Thymus (tissue), 11 donors: ENCODE results near the gene TXNDC11. TPM values are rescaled to one million over a fixed set of nuclear protein-coding genes. Genes with fewer than 3 reads are reported as not detected.

Source experiments
- DNase-seq, 9 donors: peaks; one replicate each; pipeline ENCODE4 v3.0.0-alpha.2; 2013; ENCODE audit warnings: low spot score in 9 of 9, low read depth in 6 of 9, missing footprints in 1 of 9
- H3K27ac ChIP-seq, 2 donors: one replicate each; pipeline ENCODE4 v1.5.1; 2013; ENCODE audit warnings: control low read depth in 1 of 2, low read depth in 1 of 2, low read length in 1 of 2, mild to moderate bottlenecking in 1 of 2, moderate library complexity in 1 of 2
- H3K27me3 ChIP-seq, 2 donors: one replicate each; pipeline ENCODE4 v1.5.1; 2013; ENCODE audit warnings: low read length in 1 of 2; ENCODE audit not compliant: control insufficient read depth in 2 of 2, insufficient read depth in 1 of 2
- H3K36me3 ChIP-seq, 2 donors: one replicate each; pipeline ENCODE4 v1.5.1; 2013; ENCODE audit warnings: low read length in 1 of 2, mild to moderate bottlenecking in 1 of 2, moderate library complexity in 1 of 2; ENCODE audit not compliant: control insufficient read depth in 2 of 2, insufficient read depth in 2 of 2
- H3K4me1 ChIP-seq, 2 donors: one replicate each; pipeline ENCODE4 v1.5.1; 2013; ENCODE audit warnings: low read length in 2 of 2; ENCODE audit not compliant: control insufficient read depth in 2 of 2, insufficient read depth in 2 of 2
- H3K4me3 ChIP-seq, 2 donors: one replicate each; pipeline ENCODE4 v1.5.1; 2013; ENCODE audit warnings: low read length in 2 of 2, control low read depth in 1 of 2, mild to moderate bottlenecking in 1 of 2
- H3K9me3 ChIP-seq, 2 donors: one replicate each; pipeline ENCODE4 v1.5.1; 2013; ENCODE audit warnings: low read length in 1 of 2, mild to moderate bottlenecking in 1 of 2; ENCODE audit not compliant: control insufficient read depth in 2 of 2, insufficient read depth in 1 of 2
- WGBS: extraction: QIAGEN DNeasy Blood & Tissue Kit; methylation state at CpG from one replicate; pipeline ENCODE4 v1.1.7; 2013; 5-methylcytosine and 5-hydroxymethylcytosine counted together
- polyA plus RNA-seq: library from polyadenylated mRNA; stranded (reverse); fragments of 200-250 nt; gene quantifications from one replicate; pipeline ENCODE4 v1.2.3, GENCODE V29; 2013
- total RNA-seq: library from RNA; stranded (reverse); fragments of 120-200 nt; gene quantifications from one replicate; pipeline ENCODE4 v1.2.4, GENCODE V29; 2013
- donor health status: healthy.

TXNDC11 gene
- total and polyA plus RNA-seq, 2 donors, result 22.9 to 46.4 TPM

DNA sequence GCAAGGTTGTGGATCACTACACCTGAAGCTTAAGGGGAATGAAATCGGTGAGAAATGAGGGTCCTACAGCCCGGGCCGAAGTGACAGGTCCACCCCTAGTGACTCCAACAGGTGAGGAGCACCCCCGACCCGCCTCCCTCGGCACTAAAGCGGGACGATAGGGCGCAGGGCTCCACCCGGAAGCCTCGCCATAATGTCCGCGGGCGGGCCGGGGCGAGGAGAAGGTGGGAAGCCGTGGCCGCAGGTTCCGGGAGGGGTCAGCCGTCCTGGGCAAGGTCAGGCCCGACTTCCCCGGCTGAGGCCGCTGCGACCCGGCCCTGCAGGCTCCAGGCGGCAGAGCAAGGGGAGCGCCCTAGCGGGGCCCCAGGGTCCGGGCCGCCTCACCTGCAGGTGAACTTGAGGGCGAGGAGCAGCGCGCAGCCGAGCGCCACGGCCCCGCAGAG is 543 bp downstream of the TXNDC11 start:
- Histone ChIP-seq H3K27me3 (no peaks in the 10 kb centered on the region), H3K4me1 (peaks cover 14 to 20% of the 10 kb centered on the region in 2 donors), H3K27ac (peak overlapping the region; percentile 71 to 95), H3K9me3 (no peaks in the 10 kb centered on the region), H3K36me3 (peaks cover 2 to 6% of the 10 kb centered on the region in 2 donors), H3K4me3 (peak overlapping the region; percentile 73 to 88)
- WGBS, result under 1% methylated on average over 37 of the region's 37 CpGs
- DNase-seq, result peak in 5 of 9 donors; percentile 7 to 38 (median 27)

DNA sequence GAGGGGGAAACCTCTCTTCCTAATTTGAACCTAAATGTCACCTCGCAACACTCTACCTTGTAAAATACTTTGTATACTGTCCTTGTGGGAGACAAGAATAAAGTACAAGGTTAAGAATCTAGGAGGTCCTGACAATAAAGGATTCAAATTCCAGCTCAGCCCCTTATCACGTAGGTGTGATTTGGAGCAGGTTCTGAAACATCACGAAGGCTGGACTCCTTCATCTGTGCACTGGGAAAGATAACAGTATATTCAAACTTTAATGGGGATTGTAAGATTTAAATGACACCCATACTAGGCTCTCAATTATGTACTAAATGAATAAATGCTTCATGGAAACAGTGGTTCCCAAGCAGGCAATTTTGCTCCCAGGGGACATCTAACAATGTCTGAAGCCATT is 2.1 kb downstream of the TXNDC11 start:
- no peak for DNase-seq
- Histone ChIP-seq H3K27ac (no peak overlapping the region), H3K4me3 (peak overlapping the region in 1 of 2 donors; percentile 12), H3K36me3 (peaks cover 11 to 17% of the 10 kb centered on the region in 2 donors), H3K9me3 (no peaks in the 10 kb centered on the region), H3K4me1 (peaks cover 20% of the 10 kb centered on the region in 2 donors), H3K27me3 (no peaks in the 10 kb centered on the region)
- WGBS, result 91% methylated on average over 3 of the region's 3 CpGs

DNA sequence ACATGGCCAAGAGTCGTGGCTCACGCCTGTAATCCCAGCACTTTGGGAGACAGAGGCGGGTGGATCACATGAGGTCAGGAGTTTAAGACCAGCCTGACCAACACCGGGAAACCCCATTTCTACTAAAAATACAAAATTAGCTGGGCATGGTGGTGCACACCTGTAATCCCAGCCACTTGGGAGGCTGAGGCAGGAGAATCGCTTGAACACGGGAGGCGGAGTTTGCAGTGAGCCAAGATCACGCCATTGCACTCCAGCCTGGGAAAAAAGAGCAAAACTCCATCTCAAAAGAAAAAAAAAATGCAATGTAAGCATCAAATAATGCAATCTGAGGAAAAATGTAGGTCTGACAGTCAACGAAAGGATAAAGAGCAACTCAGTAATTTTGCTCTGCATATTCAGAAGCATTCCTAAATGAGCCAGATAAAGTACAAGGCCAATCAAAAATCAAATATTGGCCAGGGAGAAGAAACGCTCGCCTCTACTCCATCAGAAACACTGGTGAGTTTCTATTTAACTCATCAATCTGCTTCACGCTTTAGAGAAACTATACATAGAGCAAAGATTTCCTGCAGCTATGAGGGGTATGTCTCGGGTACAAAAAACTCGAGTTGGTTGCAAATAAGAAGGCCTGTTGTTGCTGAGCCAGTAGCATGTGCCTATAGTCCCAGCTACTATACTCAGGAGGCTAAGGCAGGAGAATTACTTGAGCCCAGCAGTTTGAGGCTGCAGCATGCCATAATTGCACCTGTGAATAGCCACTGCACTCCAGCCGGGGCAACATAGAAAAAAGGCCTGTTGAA is 3.7 kb downstream of the TXNDC11 start:
- H3K4me3 ChIP-seq, result no peak overlapping the region
- 96% methylated on average over 15 of the region's 15 CpGs for WGBS

DNA sequence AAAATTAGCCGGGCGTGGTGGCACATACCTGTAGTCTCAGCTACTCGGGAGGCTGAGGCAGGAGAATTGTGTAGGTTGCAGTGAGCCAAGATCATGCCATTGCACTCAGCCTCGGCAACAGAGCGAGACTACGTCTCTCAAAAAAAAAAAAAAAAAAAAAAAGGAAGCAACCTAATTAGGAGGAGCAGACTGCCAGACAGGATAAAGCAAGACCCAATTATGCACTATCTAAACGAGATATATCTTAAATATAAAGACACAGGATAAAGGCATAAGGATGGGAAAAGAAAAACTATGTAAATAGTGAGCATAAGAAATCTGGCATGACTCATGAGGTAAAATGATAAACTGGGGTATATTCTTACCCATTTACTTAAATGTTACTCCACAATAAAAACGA is 4.9 kb downstream of the TXNDC11 start:
- H3K27me3 ChIP-seq, result no peaks in the 10 kb centered on the region
- no peak overlapping the region for H3K4me3 ChIP-seq
- DNase-seq, result no peak
- 95% methylated on average over 8 of the region's 8 CpGs for WGBS
- no peak overlapping the region for H3K27ac ChIP-seq
- peaks cover 21 to 25% of the 10 kb centered on the region in 2 donors for H3K4me1 ChIP-seq
- no peaks in the 10 kb centered on the region for H3K9me3 ChIP-seq
- peaks cover 11 to 28% of the 10 kb centered on the region in 2 donors for H3K36me3 ChIP-seq

More for the DNA sequence above, 3.7 kb downstream of the TXNDC11 start:
- H3K27me3 ChIP-seq, result no peaks in the 10 kb centered on the region
- peaks cover 11 to 26% of the 10 kb centered on the region in 2 donors for H3K36me3 ChIP-seq
- H3K27ac ChIP-seq, result no peak overlapping the region
- no peak for DNase-seq
- no peaks in the 10 kb centered on the region for H3K9me3 ChIP-seq
- H3K4me1 ChIP-seq, result peaks cover 28% of the 10 kb centered on the region in 2 donors

DNA sequence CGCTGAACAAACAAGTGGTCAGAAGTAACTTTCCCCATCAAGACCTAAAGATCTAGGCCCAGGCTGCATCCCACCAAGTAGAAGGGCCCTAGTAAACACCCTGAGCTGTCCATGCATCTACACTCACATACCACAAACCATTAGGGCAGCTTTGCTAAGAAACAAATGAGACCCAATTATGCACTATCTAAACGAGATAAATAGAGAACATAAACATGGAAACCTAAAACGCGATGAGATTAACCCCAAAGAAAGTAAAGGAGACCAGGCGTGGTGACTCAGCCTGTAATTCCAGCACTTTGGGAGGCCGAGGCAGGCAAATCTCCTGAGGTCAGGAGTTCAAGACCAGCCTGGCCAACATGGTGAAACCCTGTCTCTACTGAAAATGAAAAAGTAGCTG is 5.8 kb downstream of the TXNDC11 start:
- Histone ChIP-seq H3K27ac (no peak overlapping the region), H3K4me3 (no peak overlapping the region), H3K9me3 (no peaks in the 10 kb centered on the region), H3K27me3 (no peaks in the 10 kb centered on the region), H3K4me1 (peaks cover 21 to 25% of the 10 kb centered on the region in 2 donors), H3K36me3 (peaks cover 19 to 36% of the 10 kb centered on the region in 2 donors)
- no peak for DNase-seq
- over 99% methylated on average over 6 of the region's 6 CpGs for WGBS

DNA sequence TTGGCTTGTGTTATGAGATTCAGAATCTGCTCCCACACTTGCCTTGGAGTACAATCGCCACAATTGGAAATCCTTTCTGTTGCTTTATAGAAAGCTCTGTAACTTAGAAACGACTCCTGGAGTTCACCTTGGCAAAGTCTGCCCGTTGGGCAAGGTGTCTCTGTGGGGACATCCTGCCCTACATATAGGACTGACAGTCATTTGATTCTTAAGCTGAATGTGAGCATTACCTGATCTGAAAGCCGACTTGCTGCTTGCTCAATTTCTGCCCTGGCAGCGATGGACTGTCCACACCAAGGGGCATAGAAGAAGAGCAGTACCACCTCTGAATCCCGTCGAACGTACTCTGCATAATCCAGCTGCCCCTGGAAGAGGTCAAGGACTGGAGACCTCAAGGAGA is 6.9 kb downstream of the TXNDC11 start:
- Histone ChIP-seq H3K27me3 (no peaks in the 10 kb centered on the region), H3K27ac (no peak overlapping the region), H3K4me3 (no peak overlapping the region), H3K9me3 (no peaks in the 10 kb centered on the region), H3K4me1 (peaks cover 15 to 18% of the 10 kb centered on the region in 2 donors), H3K36me3 (peaks cover 25 to 46% of the 10 kb centered on the region in 2 donors)
- DNase-seq, result no peak
- 95% methylated on average over 8 of the region's 8 CpGs for WGBS

DNA sequence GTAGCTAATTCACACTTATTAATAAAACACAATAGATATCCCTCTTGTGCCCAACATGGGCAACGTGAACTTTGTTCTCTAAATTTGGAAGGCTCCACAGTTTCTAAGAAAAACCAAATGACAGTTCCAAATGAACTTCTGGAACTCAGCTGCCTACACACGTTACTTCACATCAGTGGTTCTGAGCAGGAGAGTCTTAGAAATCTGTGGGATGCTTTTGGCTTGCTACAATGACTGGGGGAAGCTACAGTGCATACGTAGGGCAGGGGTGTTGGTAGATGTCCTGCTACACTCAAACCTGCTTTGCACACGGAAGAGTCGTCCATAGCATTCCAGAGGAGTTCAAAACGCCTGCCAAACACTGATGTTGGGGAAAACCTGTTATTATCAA is 8.0 kb downstream of the TXNDC11 start:
- peaks cover 28 to 55% of the 10 kb centered on the region in 2 donors for H3K36me3 ChIP-seq
- no peak overlapping the region for H3K4me3 ChIP-seq
- H3K9me3 ChIP-seq, result no peaks in the 10 kb centered on the region
- DNase-seq, result no peak
- peaks cover 11 to 17% of the 10 kb centered on the region in 2 donors for H3K4me1 ChIP-seq
- H3K27ac ChIP-seq, result peak overlapping the region in 1 of 2 donors; percentile 65
- H3K27me3 ChIP-seq, result no peaks in the 10 kb centered on the region
- WGBS, result 68% methylated on average over 6 of the region's 6 CpGs

DNA sequence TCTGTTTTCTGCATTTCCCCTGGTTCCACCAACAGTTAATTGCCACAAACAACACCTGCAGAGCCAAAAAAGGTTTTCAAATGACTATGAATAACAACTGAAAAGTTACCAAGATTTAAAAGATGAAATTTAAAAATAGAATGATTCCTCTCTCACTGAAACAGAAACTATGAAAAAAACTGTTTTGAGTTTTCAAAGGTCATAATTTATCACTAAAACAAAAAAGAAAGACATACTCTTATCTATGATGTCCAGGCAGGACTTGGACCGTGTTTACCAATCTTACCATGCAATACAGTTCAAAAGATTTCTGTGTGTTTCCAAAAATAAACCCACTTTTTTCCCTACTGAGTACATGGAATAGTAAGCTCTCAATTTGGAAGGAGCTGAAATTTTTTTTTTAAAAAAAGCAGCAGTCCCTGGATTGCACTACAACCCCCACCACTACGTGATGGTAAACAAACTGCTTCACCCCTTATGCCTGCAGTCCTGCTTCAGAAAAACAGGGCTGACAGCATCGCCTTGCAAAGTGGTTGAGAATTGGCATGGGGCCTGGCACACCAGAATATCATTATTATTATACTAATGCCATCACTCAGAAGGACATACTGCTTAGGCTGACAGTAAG is 8.5 kb downstream of the TXNDC11 start:
- H3K4me1 ChIP-seq, result peaks cover 11 to 17% of the 10 kb centered on the region in 2 donors

DNA sequence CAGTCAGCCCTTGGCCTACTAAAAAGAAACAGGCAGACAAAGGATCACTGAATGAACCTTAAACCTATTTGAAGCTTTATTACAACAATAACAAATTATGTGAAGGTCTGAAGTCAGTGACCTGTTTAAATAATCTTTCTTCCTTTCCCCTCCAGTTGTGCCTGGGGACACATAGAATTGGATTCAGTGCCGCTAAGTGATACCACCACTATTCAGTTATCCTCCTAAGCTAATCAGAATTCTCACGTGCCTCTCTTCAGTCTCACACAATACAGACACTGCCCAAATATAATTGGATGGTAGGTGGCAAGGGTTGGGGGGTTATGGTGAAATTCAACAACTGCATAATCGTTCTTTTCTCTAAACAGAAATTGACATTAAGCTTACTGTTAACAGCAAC is 11.4 kb downstream of the TXNDC11 start:
- Histone ChIP-seq H3K9me3 (no peaks in the 10 kb centered on the region), H3K27me3 (no peaks in the 10 kb centered on the region), H3K27ac (no peak overlapping the region), H3K36me3 (peaks cover 44 to 65% of the 10 kb centered on the region in 2 donors), H3K4me1 (peaks cover 7 to 14% of the 10 kb centered on the region in 2 donors), H3K4me3 (no peak overlapping the region)
- no peak for DNase-seq
- WGBS, result 100% methylated on average over 3 of the region's 3 CpGs

More for the DNA sequence above, 8.5 kb downstream of the TXNDC11 start:
- no peaks in the 10 kb centered on the region for H3K9me3 ChIP-seq
- H3K27ac ChIP-seq, result peak overlapping the region in 1 of 2 donors; percentile 65
- 71% methylated on average over 3 of the region's 3 CpGs for WGBS
- peaks cover 30 to 58% of the 10 kb centered on the region in 2 donors for H3K36me3 ChIP-seq
- DNase-seq, result no peak
- H3K4me3 ChIP-seq, result no peak overlapping the region
- no peaks in the 10 kb centered on the region for H3K27me3 ChIP-seq
